ENCODE measurements around the gene MAT2A. TPM values are rescaled to one million over a fixed set of nuclear protein-coding genes. Genes with fewer than 3 reads are reported as not detected.
A peak's percentile ranks its signal among the peaks of the same experiment; 100 is the strongest.

The MAT2A gene
- total RNA-seq, 2 donors from 2014 or later, result 105 to 156 TPM

DNA sequence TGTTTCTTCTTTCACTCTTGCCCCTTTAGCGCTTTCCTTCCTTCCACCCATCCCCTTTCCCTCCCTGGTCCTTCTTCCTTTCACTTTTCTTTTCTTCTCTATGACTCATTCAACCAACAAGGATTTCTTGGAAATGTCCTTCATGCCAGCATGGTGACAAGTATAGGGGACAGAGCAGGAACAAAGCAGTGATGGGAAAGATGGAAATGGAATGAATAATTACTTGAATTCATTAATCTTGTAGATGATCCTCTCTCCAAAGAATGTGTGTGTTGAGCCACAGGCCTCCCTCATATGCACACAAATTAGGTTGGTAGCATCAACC, 46.8 kb downstream of the MAT2A start:
- intact Hi-C loops (cut with DNase I), result no loop called here
- H3K9ac ChIP-seq (ENCODE audit: low read depth in 2 of 2, low read length in 2 of 2), result no peak overlapping the region
- no peaks in the 10 kb centered on the region for H3K27me3 ChIP-seq
- peak overlapping the region; percentile 78 for H3K27ac ChIP-seq
- no peak overlapping the region for H3K4me3 ChIP-seq
- no peak for TF ChIP-seq CTCF (IDR thresholded peaks at IDR 0.05)
- no peaks in the 10 kb centered on the region for H3K9me3 ChIP-seq
- H3K36me3 ChIP-seq, result no peaks in the 10 kb centered on the region
- no peak for DNase-seq
- H3K4me1 ChIP-seq, result peaks cover 8% of the 10 kb centered on the region

- DNase-seq, result no peak
- no peak overlapping the region for H3K4me3 ChIP-seq
- peak overlapping the region; percentile 23 for H3K27ac ChIP-seq
These were observed 49.3 kb downstream of the MAT2A start for GRCh38 chr2:85588236-85588635.

GRCh38 chr2:85588645-85589044, 49.7 kb downstream of the MAT2A start:
- Histone ChIP-seq H3K27ac (no peak overlapping the region), H3K9me3 (no peaks in the 10 kb centered on the region), H3K4me1 (peaks cover 8% of the 10 kb centered on the region)

More at GRCh38 chr2:85588236-85588635, 49.3 kb downstream of the MAT2A start:
- peaks cover 8% of the 10 kb centered on the region for H3K4me1 ChIP-seq
- no peak for TF ChIP-seq CTCF (IDR thresholded peaks at IDR 0.05)
- intact Hi-C loops (cut with DNase I), result no loop called here
- no peaks in the 10 kb centered on the region for H3K27me3 ChIP-seq
- no peak overlapping the region for H3K9ac ChIP-seq (ENCODE audit: low read depth in 2 of 2, low read length in 2 of 2)
- H3K36me3 ChIP-seq, result no peaks in the 10 kb centered on the region
- H3K9me3 ChIP-seq, result no peaks in the 10 kb centered on the region

GRCh38 chr2:85589181-85589580, 50.2 kb downstream of the MAT2A start:
- Histone ChIP-seq H3K27me3 (no peaks in the 10 kb centered on the region), H3K36me3 (no peaks in the 10 kb centered on the region), H3K9ac (ENCODE audit: low read depth in 2 of 2, low read length in 2 of 2) (no peak overlapping the region), H3K4me3 (no peak overlapping the region), H3K27ac (no peak overlapping the region), H3K9me3 (no peaks in the 10 kb centered on the region), H3K4me1 (peaks cover 8% of the 10 kb centered on the region)
- TF ChIP-seq CTCF (IDR thresholded peaks at IDR 0.05), result no peak
- no peak for DNase-seq
- intact Hi-C loops (cut with DNase I), result no loop called here

More at GRCh38 chr2:85588645-85589044, 49.7 kb downstream of the MAT2A start:
- no peak overlapping the region for H3K9ac ChIP-seq (ENCODE audit: low read depth in 2 of 2, low read length in 2 of 2)
- intact Hi-C loops (cut with DNase I), result no loop called here
- no peak for DNase-seq
- no peak overlapping the region for H3K4me3 ChIP-seq
- H3K36me3 ChIP-seq, result no peaks in the 10 kb centered on the region
- no peak for TF ChIP-seq CTCF (IDR thresholded peaks at IDR 0.05)
- no peaks in the 10 kb centered on the region for H3K27me3 ChIP-seq

GRCh38 chr2:85589982-85590791, 51.2 kb downstream of the MAT2A start:
- Histone ChIP-seq H3K4me1 (peaks cover 3% of the 10 kb centered on the region), H3K4me3 (no peak overlapping the region), H3K9me3 (no peaks in the 10 kb centered on the region), H3K27ac (peak overlapping the region; percentile 48), H3K9ac (ENCODE audit: low read depth in 2 of 2, low read length in 2 of 2) (no peak overlapping the region), H3K27me3 (no peaks in the 10 kb centered on the region), H3K36me3 (no peaks in the 10 kb centered on the region)
- intact Hi-C loops (cut with DNase I), result no loop called here
- DNase-seq, result no peak
- no peak for TF ChIP-seq CTCF (IDR thresholded peaks at IDR 0.05)
